ENCODE results near the gene SCAF8.

Gene SCAF8

DNA sequence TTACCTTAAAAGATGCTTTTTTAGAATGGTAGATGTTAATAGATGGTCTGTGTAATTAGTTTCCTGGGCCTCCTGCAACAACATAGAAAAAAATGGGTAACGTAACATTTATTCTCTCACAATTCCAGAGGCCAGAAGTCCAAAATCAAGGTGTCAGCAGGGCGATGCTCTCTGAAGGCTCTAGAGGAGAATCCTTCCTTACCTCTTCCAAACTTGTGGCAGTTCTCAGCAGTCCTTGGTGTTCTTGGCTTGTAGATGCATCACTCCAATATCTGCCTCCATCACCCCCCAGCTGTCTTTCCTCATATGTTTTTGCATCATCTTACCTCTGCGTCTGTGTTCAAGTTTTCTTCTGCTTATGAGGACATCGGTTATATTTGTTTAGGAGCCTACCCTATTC lies 107.9 kb downstream of the SCAF8 start:
- no peak for DNase-seq

DNA sequence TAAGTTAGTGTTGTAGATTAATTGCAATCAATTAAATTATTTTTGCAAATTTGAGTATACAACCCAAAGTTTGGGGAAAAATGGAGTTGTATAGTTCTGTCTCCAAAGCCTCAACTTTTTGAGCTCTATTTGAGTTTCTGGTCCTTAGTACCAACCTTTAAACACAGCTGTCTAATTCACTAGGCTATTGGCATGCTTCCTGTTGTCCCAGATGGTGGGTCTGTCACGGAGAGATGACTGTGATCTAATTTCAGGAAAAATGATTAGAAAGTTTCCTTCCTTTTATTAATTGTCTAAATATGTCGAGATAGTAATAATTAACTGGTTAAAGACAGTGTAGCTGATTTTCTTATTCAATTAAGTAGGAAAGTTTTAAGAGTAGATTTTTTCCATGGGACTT lies 109.6 kb downstream of the SCAF8 start:
- peak; percentile 7 for DNase-seq

DNA sequence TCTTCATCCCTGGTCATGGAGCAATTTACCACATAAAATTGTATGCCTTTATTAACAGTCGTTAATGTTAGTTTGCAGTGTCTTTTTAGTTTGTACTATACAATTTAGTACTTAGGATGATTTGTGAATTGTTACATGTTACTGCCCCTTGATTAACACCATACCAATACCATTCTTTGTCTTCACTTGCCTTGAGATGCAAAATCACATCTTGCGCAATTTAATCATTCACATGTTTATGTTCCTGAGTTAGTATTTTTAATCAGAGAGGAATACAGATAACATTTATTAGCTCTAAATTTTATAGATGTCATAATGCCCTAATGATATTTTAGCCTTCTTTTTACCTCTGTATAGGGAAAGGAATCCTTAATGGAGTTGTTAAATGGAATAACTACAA lies 114.1 kb downstream of the SCAF8 start:
- DNase-seq, result no peak

DNA sequence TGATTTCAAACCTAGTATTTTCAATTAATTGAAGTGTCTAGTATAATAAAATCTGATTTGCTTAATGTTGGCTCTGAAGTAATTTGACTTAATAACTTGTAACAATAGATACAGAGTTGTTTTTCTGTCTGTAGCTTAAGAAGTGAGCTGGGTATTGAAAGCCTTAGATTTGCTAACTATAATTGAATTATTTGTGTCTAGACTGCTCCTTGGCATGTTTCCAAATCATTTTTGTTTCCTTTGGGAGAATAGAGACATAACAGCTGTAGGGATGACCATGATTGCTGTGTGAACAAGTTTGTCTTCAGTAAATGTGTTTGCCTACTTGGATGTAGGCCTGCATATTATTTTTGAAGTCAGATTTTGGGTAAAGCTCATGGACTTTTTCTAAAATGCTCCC lies 115.4 kb downstream of the SCAF8 start:
- DNase-seq, result peak; percentile 86

DNA sequence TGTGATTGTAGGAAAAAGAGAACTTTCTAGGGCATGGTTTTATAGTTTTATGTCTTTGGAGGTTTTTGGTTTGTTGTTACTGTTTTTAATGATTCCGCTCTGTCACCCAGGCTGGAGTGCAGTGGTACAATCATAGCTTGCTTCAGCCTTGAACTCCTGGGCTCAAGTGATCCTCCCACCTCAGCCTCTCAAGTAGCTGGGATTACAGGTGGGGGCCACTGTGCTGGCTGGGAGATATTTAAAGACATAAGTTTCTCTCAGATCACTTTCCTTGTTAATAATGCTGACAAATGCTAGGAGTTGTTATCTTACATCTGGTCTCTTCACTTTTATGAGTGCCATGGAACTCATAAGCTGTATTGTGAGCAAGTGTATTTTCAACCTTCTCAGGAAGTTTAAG lies 116.3 kb downstream of the SCAF8 start:
- DNase-seq, result no peak

DNA sequence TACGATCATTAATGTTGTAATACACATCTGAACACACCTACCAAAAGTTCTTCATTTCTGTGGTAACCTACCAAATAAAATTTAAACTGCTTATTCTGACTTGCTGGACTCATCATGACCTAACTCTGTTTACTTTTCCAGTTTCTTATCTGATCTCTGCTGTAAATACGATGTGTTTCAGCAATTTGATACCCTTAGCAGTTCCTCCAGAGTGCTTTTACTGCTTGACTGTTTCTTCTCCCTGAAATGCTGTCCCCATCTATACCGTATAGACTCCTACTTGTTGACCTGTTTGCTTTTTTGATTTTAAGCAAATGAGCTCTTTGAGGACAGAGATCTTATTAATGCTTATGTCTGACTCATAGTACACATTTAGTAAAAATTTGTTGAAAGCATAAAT lies 119.5 kb downstream of the SCAF8 start:
- no peak for DNase-seq

DNA sequence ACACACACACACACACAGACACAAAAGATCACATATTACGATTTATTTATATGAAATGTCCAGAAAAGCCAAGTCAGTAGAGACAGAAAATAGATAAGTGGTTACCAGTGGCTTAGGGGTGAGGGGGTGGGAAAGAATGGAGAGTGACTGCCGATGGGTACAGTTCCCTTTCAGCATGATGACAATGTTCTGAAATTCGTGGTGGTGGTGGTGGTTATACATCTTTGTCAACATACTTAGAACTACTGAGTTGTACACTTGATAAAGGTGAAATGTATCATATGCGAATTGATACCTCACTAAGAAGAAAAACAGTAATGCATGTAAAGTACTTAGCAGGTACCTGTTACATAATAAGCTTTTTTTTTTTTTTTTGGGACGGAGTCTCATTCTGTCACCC lies 124.3 kb downstream of the SCAF8 start:
- DNase-seq, result no peak

DNA sequence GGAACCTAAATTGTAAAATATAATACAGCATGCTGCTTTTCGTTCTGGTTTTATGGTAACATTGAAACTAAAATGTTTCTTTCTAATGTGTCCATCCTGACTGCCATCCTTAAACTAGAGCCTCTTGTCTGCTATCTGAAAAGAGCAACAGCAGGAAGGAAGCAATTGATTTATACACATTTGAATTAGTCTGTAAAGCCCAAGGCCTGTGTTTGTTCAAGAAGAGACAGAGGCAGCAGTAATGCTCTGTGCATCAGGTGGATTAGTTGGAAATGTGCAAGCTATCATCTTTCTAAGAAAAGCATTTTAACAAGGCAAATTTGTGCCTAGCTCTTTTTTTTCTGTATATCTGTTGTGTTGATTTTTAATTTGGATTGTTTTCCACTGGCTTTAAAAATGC lies 128.6 kb downstream of the SCAF8 start:
- DNase-seq, result peak; percentile 21

DNA sequence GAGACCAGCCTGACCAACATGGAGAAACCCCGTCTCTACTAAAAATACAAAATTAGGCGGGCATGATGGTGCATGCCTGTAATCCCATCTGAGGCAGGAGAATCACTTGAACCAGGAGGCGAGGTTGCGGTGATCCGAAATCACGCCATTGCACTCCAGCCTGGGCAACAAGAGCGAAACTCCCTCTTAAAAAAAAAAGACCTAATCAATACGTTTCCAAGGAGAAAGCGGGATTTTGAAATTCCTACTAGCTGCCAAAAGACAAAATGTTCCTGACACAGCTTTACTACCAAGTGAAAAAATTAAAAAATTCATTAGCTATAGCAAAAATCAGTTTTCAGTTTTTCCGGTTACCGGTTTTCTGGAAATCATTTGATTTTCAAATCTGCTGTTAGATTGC lies 129.3 kb downstream of the SCAF8 start:
- DNase-seq, result no peak

DNA sequence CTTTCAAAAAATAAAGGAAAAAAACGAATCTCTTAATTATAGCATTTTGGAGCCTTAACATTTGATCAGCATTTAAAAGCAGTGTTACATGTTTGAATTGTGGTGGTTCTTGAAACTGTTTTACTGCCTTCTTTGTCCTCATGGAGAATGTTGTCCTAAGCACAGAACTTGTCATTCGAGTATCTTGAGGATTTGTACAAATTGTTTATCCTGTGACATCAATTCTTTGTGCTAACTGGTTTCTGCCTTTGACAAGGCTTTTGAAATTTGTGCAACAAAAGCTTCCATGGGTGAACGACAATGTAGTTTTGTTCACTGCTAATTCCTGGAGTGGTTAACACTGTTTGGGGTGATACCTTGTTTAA lies 130.8 kb downstream of the SCAF8 start:
- DNase-seq, result no peak

DNA sequence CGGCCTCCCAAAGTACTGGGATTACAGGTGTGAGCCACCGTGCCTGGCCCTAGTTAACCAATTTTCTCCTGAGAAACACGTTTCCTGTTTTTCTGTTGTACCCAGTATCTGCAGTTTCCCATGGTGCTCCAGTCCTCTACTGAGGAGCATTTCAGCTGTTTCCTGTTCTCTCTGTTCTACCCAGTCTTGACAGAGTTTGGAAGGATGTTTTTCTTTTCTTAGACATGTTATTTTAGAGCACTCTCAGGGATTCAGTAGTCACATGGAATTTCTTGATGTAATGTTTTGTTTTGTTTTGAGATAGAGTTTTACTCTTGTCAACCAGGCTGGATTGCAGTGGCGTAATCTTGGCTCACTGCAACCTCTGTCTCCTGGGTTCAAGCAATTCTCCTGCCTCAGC lies 132.1 kb downstream of the SCAF8 start:
- DNase-seq, result no peak

DNA sequence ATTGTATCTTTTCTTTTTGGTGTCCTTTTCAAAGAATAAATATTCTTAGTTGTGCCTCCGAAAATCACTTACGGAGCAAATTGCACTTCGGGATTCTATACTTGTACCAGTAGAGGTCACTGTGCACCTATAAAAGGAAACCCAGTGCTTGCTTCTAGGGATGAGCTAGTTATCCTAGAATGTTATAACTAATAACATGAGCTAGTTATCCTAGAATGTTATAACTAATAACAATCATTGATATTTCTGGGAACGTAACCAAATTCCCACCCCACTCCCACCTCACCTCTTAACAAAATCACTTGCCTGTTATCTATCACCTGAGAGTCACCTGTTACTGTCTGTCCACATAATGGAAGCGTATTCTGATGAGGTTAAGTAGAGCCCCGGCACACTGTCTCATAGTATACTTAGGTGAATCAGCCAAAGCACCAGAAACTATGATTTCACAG lies 135.0 kb downstream of the SCAF8 start:
- peak; percentile 69 for DNase-seq

DNA sequence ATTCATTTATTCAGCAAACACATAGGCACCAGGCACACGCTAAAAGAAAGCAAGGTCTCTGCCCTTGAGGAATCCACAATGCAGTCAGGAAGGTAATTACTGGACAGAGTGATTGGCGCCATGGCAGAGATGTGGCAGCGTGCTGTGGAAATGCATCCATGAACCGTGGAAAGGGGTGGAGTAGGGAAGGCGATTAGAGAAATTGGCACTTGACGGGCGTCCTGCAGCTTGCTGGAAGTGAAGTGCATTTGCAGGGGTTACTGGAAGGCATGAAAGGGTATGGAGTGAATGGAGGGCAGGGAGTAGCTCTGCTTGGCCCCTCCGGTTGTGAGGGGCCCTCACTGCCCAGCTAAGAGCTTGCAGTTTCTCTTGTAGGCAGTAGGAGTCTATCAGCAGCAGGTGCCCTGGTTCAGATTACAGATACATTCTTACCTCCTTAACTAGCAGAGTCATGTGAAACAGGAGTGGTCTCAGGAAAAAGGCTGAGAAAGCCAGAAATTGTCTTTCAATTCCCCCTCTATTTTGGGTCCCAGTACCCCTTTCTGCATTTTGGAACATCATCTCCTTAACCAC lies 139.4 kb downstream of the SCAF8 start:
- peak; percentile 83 for DNase-seq

DNA sequence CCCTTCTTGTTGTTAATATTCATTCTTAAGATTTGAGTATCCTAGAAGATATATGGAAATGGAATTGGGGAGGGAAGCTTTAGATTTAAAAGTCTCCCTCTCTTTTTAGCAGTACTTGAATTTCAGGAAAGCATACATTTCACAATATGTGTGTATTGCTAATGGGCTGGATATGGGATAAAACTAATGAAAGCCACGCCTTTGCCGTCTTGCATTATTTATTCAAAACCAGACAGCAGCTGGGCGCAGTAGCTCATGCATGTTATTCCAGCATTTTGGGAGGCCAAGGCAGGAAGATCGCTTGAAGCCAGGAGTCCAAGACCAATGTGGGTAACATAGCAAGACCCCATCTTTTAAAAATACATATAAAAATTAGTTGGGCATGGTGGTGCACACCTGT lies 140.3 kb downstream of the SCAF8 start:
- no peak for DNase-seq

DNA sequence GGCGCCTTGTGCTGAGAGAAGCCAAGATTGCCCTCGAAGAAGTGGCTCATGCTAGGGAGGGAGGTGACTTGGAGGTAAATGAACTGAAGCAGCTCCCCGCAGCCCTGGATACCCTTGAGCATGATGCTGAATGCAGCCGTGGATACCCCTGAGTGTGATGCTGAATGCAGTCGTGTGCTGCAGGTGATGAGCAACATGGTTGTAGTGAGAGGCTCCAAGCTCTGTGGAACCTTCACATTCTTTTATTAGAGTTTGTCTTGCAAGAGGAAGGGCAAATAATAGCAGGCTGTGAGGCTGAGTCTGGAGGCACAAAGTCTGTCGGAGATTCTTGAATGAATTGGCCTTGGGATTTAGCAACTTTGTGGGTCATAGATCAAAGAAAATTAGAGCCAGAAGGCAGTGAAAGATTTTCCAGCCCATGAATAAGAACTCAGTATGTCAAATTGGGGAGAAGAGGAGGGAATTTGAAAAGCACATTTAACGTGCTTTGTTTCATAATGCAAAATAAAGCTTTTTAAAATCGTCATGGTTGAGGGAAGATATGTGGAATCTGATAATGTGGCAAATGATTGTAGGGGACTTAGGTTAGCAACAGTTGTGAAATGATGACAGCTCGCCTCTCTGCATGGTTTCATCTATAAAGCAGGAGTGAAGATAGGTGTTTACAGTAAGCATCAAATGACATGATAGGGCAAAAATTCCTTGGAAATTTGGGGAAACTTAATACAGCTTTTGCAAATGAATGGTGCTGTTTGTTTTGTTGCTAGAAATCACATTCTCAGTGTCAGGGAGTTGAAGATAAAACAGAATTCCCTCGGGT lies 141.8 kb downstream of the SCAF8 start:
- no peak for DNase-seq

DNA sequence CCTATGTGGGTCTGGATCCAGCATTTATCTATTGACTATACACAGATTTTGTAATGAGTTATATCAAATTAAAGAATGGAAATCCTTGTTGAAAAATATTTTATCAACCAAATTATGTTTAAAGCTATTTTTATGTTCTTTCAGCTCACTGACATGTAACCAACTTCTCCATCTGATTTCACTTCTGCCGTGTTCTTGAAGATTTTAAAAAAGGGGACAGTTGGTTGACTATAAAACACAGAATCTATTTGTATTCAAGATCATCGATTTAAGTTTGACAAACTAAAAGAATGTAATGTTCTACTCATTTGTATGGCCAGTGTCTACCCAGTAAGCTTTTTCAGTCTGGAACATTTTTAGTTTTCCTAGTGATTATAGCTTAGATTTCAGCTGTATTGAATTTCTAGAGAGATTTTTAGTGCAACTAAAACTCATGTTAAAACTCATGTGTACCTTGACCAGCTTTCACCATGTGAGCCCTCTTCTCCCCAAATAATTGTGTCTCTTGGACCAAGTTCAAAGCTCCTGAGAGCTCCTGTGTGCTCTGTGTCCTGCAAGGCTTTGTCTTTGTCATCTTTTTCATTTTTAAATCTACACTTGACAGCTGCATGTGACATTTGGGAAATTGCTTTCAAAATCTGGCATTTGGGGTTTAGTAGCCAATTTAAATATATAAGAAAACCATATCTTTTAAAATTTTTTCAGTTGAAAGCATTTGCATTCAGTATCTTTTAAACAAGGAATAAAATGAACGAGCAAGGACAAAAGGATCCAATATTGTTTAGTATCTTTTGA lies 143.5 kb downstream of the SCAF8 start:
- DNase-seq, result no peak

DNA sequence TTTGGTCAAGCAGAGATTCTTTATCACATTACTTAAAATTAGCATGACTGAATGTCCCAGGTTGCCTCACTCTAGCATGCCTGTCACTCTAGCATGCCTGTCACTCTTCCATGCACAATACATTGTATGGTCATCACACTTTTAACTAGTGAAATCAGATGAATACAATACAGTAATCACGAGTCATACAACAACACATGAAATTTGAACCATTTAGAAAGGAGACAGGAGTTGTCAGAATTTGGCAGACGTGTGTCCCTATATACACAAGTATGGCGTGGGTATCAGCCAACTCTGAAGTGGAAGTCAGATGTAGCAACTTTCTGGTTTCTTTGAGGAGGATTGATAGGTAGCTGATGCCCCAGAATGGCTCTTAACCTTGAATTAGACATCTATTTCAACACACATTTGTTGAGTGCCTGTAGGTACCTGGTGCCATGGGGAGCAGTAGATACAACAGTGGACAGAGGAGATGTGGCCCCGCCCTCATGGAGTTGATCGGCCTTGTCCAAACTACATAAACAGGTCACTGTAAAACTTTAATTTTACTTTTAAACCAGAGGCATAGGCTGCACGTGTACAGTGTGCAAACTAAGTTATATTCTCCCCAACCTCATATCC lies 145.8 kb downstream of the SCAF8 start:
- DNase-seq, result no peak

DNA sequence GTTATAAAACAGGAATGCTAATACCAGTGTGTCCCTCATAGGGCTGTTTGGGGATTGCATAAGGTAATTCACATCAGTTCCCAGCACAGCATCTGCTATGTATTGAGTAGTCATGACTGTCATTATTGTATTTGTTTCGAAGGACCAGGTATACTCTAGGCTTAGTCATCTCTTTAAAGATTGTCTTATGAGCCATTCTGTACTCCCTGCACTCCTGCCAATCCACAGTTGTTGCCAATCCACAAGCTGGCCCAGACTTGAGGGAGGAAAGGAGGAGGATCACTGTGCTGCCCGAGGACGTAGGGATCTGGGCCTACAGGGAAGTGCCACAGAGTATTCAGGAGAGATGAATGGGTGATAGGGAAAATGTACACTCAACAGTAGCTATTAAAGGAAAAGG lies 148.9 kb downstream of the SCAF8 start:
- DNase-seq, result no peak

Measured in NCI-H69 (cell line).